HG03354 (cell line): ENCODE results near the gene PCBP4.
"Not testable (repeated sequence)": the region's sequence is repeated elsewhere in the genome, so short reads cannot be mapped to it uniquely, and the experiment has no call there.

ENCODE experiments used
- ATAC-seq: cut with Tn5 transposase; IDR thresholded peaks from one replicate; pipeline ENCODE4 v1.9.1; 2021; ENCODE audit warnings: mild to moderate bottlenecking; ENCODE audit not compliant: unreplicated experiment, poor library complexity, severe bottlenecking

Gene PCBP4

GRCh38 chr3:51995346-51996163 is 28.3 kb upstream of the PCBP4 start, which contains the start of gene RPL29:
Gene RPL29 (minus strand): TSS chr3:51995895. CDS start chr3:51995461, 434 bp downstream.
- ATAC-seq = peak; percentile 90

- ATAC-seq = no peak
These were observed 27.3 kb upstream of the PCBP4 start for GRCh38 chr3:51994530-51994929.

GRCh38 chr3:51993657-51994056 is 26.4 kb upstream of the PCBP4 start:
- ATAC-seq = not testable (repeated sequence)

- no peak for ATAC-seq
These were observed 24.9 kb upstream of the PCBP4 start for GRCh38 chr3:51992017-51992682.

GRCh38 chr3:51990501-51990971 is 23.3 kb upstream of the PCBP4 start:
- ATAC-seq = not testable (repeated sequence)

GRCh38 chr3:51988286-51989146 is 21.3 kb upstream of the PCBP4 start:
- no peak for ATAC-seq

GRCh38 chr3:51987568-51987967 is 20.3 kb upstream of the PCBP4 start:
- ATAC-seq = no peak

- ATAC-seq = no peak
These were observed 19.0 kb upstream of the PCBP4 start for GRCh38 chr3:51986010-51986947.

- ATAC-seq = no peak
These were observed 17.8 kb upstream of the PCBP4 start for GRCh38 chr3:51985063-51985462.

- no peak for ATAC-seq
These were observed 17.0 kb upstream of the PCBP4 start for GRCh38 chr3:51984269-51984647.

GRCh38 chr3:51983578-51984268 is 16.5 kb upstream of the PCBP4 start:
- no peak for ATAC-seq

- ATAC-seq = peak; percentile 74
These were observed 15.8 kb upstream of the PCBP4 start, which contains the start of gene ACY1 for GRCh38 chr3:51982838-51983577. Gene ACY1 (plus strand): TSS chr3:51983535. CDS start chr3:51984065, 530 bp downstream.

GRCh38 chr3:51982352-51982837 is 15.1 kb upstream of the PCBP4 start:
- peak; percentile 64 for ATAC-seq

- no peak for ATAC-seq
These were observed 13.0 kb upstream of the PCBP4 start for GRCh38 chr3:51980253-51980652.

GRCh38 chr3:51978143-51978502 is 10.9 kb upstream of the PCBP4 start:
- ATAC-seq = no peak

- ATAC-seq = no peak
These were observed 10.3 kb upstream of the PCBP4 start for GRCh38 chr3:51977446-51978142.
